Brain microvascular endothelial cell (primary cell): ENCODE measurements around the gene KPNB1.

Source experiments
- DNase-seq: peaks from one replicate; pipeline ENCODE4 v3.0.0-alpha.2; 2020
- H3K27ac ChIP-seq: fragments of 250-450 bp; sonication (Bioruptor Pico); 2 replicates; pipeline ENCODE4 v1.5.1; 2020; ENCODE audit warnings: mild to moderate bottlenecking, moderate library complexity
- H3K27me3 ChIP-seq: fragments of 250-450 bp; sonication (Bioruptor Pico); replicated peaks from 2 replicates; pipeline ENCODE4 v1.5.1; 2020; ENCODE audit warnings: mild to moderate bottlenecking
- H3K36me3 ChIP-seq: fragments of 250-450 bp; sonication (Bioruptor Pico); replicated peaks from 2 replicates; pipeline ENCODE4 v1.5.1; 2020; ENCODE audit warnings: mild to moderate bottlenecking
- H3K4me3 ChIP-seq: 2 replicates; pipeline ENCODE4 v1.5.1; 2011; ENCODE audit warnings: low read depth, mild to moderate bottlenecking, control low read depth, low read length, moderate library complexity
- in situ Hi-C: cut with HindIII; loops from 2 replicates; pipeline ENCODE4 v1.10.0; 2017; ENCODE audit warnings: low sequenced_read_pairs, low pct_ligation_motif_present
- TF ChIP-seq, protein P1 (sequence below): IDR thresholded peaks from 2 replicates; pipeline ENCODE4 v1.5.1; 2011; ENCODE audit warnings: low read depth, mild to moderate bottlenecking, moderate library complexity, low read length, control low read depth, inconsistent platforms; ENCODE audit errors: missing control alignments

Gene KPNB1

DNA sequence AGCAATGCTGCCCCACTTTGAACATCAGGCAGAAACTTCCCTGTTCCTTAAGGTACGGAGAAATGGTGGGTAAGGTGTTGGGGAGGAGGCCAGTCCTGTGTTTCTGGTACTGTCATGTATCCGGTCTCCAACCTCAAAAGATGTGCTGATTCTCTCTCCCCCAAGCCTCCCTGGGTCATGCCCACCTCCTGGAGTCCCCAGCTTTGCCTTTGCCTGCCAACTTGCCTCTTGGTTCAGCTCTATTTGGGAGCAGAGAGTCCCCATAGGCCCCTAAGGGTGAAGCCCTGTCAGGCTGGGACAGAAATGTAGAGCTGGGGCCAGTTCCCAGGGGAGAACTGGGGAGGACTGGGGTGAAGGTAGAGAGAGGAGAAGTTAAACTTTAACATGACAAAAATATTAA, 81.7 kb downstream of the KPNB1 start:
- TF ChIP-seq, protein P1, sequence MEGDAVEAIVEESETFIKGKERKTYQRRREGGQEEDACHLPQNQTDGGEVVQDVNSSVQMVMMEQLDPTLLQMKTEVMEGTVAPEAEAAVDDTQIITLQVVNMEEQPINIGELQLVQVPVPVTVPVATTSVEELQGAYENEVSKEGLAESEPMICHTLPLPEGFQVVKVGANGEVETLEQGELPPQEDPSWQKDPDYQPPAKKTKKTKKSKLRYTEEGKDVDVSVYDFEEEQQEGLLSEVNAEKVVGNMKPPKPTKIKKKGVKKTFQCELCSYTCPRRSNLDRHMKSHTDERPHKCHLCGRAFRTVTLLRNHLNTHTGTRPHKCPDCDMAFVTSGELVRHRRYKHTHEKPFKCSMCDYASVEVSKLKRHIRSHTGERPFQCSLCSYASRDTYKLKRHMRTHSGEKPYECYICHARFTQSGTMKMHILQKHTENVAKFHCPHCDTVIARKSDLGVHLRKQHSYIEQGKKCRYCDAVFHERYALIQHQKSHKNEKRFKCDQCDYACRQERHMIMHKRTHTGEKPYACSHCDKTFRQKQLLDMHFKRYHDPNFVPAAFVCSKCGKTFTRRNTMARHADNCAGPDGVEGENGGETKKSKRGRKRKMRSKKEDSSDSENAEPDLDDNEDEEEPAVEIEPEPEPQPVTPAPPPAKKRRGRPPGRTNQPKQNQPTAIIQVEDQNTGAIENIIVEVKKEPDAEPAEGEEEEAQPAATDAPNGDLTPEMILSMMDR: no peak

GRCh38 chr17:47732399-47733046, 82.8 kb downstream of the KPNB1 start:
- H3K27ac ChIP-seq: no peak overlapping the region
- peaks cover 78% of the 10 kb centered on the region for H3K27me3 ChIP-seq
- DNase-seq: no peak
- TF ChIP-seq, protein P1: no peak
- no peak overlapping the region for H3K4me3 ChIP-seq
- in situ Hi-C loops: no loop called here
- no peaks in the 10 kb centered on the region for H3K36me3 ChIP-seq

More for the DNA sequence above, 81.7 kb downstream of the KPNB1 start:
- no peaks in the 10 kb centered on the region for H3K36me3 ChIP-seq
- DNase-seq: no peak
- in situ Hi-C loops: no loop called here
- H3K4me3 ChIP-seq: no peak overlapping the region
- H3K27me3 ChIP-seq: peaks cover 82% of the 10 kb centered on the region
- H3K27ac ChIP-seq: no peak overlapping the region

GRCh38 chr17:47733047-47733673, 83.4 kb downstream of the KPNB1 start, which contains the start of gene TBX21:
Gene TBX21, plus strand, starts transcription at chr17:47733236. Its CDS starts 219 bp downstream, at chr17:47733455.
- Histone ChIP-seq H3K4me3 (no peak within 1 kb of the TSS), H3K36me3 (no peaks in the 10 kb centered on the region), H3K27me3 (peaks cover 72% of the 10 kb centered on the region), H3K27ac (no peak within 1 kb of the TSS)
- in situ Hi-C loops: no loop called here
- TF ChIP-seq, protein P1: peak; percentile 33
- DNase-seq: no peak

- TF ChIP-seq, protein P1: no peak
- Histone ChIP-seq H3K36me3 (no peaks in the 10 kb centered on the region), H3K4me3 (no peak overlapping the region), H3K27me3 (peaks cover 67% of the 10 kb centered on the region), H3K27ac (no peak overlapping the region)
- no peak for DNase-seq
- in situ Hi-C loops: no loop called here
Observed at GRCh38 chr17:47733674-47734410, 84.1 kb downstream of the KPNB1 start.

DNA sequence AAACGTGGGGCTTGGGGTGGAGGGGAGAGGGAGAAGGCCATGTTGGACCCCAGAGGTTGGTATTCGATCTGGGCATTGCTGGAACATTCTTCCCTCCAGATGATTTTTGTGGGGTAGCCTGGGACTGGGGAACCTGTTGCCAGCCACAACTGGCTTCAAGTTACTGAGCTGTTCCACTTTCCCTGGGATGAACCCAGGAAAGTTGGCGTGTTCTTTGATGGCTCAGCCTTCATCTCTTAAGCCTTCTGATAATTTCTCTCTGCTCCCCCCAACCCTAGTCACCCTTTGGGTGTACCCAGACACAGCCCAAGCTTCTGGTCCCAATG, 85.4 kb downstream of the KPNB1 start:
- H3K4me3 ChIP-seq: no peak overlapping the region
- in situ Hi-C loops: no loop called here
- no peak for DNase-seq
- H3K27ac ChIP-seq: no peak overlapping the region
- H3K27me3 ChIP-seq: peaks cover 54% of the 10 kb centered on the region
- TF ChIP-seq, protein P1: no peak
- H3K36me3 ChIP-seq: no peaks in the 10 kb centered on the region
